Measurements from ENCODE around the gene FADS2. TPM values are rescaled to one million over a fixed set of nuclear protein-coding genes. Genes with fewer than 3 reads are reported as not detected.

FADS2 gene
- total and polyA plus RNA-seq, 9 of the 15 experiments (the other 6 are each of a cell fraction or from before 2014, with no cell fraction given) = 2.9 to 42.8 (median 16.2) TPM

- TF ChIP-seq HMGXB4 (CRISPR knock-in tag; IDR thresholded peaks at IDR 0.05) (no peak), ZNF695 (CRISPR knock-in tag; IDR thresholded peaks at IDR 0.05) (no peak), HMG20B (CRISPR knock-in tag; IDR thresholded peaks at IDR 0.05) (0 out of 2 replicates have a peak, but pooled peaks have one; percentile 35), NRF1 (conservative IDR thresholded peaks at IDR 0.05 in 1 of 2, IDR thresholded peaks at IDR 0.05 in 1 of 2) (0 out of 4 replicates have a peak, but pooled peaks of 1 of the 2 experiments have one; percentile 19), ARID3A (IDR thresholded peaks at IDR 0.05; ENCODE audit: borderline replicate concordance, low read depth, low read length) (peak; percentile 85; the same call in 1 of the 2 replicates), ZNF584 (CRISPR knock-in tag; IDR thresholded peaks at IDR 0.05; ENCODE audit: low read depth) (0 out of 2 replicates have a peak, but pooled peaks have one; percentile 55), ZFP36 (IDR thresholded peaks at IDR 0.05; ENCODE audit: low read depth, low read length, partially characterized antibody) (no peak), ETV1 (tag; conservative IDR thresholded peaks at IDR 0.05; ENCODE audit: low read depth) (no peak), MBD2 (IDR thresholded peaks at IDR 0.05; ENCODE audit: borderline replicate concordance, low read depth) (peak; percentile 80; the same call in 1 of the 2 replicates), ZNF23 (CRISPR knock-in tag; IDR thresholded peaks at IDR 0.05) (no peak), ZFP30 (CRISPR knock-in tag; IDR thresholded peaks at IDR 0.05; ENCODE audit: borderline replicate concordance) (no peak), HNRNPK (IDR thresholded peaks at IDR 0.05; ENCODE audit: low read depth, low read length, poor library complexity, severe bottlenecking) (no peak), PHF20 (IDR thresholded peaks at IDR 0.05; ENCODE audit: partially characterized antibody) (no peak), NFE2L1 (tag; IDR thresholded peaks at IDR 0.05; ENCODE audit: borderline replicate concordance, low read depth) (no peak), L3MBTL2 (IDR thresholded peaks at IDR 0.05) (peak; percentile 67; the same call in 1 of the 2 replicates), SPI1 (IDR thresholded peaks at IDR 0.05; ENCODE audit: borderline replicate concordance, low read depth, low read length) (0 out of 2 replicates have a peak, but pooled peaks have one; percentile 16), CTBP1 (IDR thresholded peaks at IDR 0.05; ENCODE audit: borderline replicate concordance) (peak; percentile 83; the same call in 1 of the 2 replicates)
- TF ChIP-seq, protein P1, sequence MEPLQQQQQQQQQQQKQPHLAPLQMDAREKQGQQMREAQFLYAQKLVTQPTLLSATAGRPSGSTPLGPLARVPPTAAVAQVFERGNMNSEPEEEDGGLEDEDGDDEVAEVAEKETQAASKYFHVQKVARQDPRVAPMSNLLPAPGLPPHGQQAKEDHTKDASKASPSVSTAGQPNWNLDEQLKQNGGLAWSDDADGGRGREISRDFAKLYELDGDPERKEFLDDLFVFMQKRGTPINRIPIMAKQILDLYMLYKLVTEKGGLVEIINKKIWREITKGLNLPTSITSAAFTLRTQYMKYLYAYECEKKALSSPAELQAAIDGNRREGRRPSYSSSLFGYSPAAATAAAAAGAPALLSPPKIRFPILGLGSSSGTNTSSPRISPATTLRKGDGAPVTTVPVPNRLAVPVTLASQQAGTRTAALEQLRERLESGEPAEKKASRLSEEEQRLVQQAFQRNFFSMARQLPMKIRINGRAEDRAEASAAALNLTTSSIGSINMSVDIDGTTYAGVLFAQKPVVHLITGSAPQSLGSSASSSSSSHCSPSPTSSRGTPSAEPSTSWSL (CRISPR knock-in tag; IDR thresholded peaks at IDR 0.05; ENCODE audit: borderline replicate concordance) = no peak
- TF ChIP-seq, protein P2, sequence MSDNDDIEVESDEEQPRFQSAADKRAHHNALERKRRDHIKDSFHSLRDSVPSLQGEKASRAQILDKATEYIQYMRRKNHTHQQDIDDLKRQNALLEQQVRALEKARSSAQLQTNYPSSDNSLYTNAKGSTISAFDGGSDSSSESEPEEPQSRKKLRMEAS (CRISPR knock-in tag; IDR thresholded peaks at IDR 0.05) = no peak
- TF ChIP-seq, protein P3, sequence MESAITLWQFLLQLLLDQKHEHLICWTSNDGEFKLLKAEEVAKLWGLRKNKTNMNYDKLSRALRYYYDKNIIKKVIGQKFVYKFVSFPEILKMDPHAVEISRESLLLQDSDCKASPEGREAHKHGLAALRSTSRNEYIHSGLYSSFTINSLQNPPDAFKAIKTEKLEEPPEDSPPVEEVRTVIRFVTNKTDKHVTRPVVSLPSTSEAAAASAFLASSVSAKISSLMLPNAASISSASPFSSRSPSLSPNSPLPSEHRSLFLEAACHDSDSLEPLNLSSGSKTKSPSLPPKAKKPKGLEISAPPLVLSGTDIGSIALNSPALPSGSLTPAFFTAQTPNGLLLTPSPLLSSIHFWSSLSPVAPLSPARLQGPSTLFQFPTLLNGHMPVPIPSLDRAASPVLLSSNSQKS (CRISPR knock-in tag; IDR thresholded peaks at IDR 0.05) = no peak
These were observed 13.8 kb downstream of the FADS2 start (continued) for GRCh38 chr11:61841636-61842527.
